Mesodermal cell (in vitro differentiated cells): ENCODE results near the gene ZNF429.

Experiments
- H3K27ac ChIP-seq: 2 replicates; pipeline ENCODE4 v1.7.0; 2013; ENCODE audit warnings: mild to moderate bottlenecking, low read depth, low read length, moderate library complexity; ENCODE audit not compliant: severe bottlenecking
- H3K36me3 ChIP-seq: 2 replicates; pipeline ENCODE4 v1.7.1; 2013; ENCODE audit warnings: mild to moderate bottlenecking, low read length, moderate library complexity; ENCODE audit not compliant: control insufficient read depth, insufficient read depth
- H3K4me1 ChIP-seq: one replicate; pipeline ENCODE4 v1.7.1; 2013; ENCODE audit warnings: mild to moderate bottlenecking, low read length; ENCODE audit not compliant: insufficient read depth, control insufficient read depth, poor library complexity, severe bottlenecking
- H3K4me3 ChIP-seq: 2 replicates; pipeline ENCODE4 v1.7.0; 2013; ENCODE audit warnings: low read length, control low read depth, mild to moderate bottlenecking; ENCODE audit not compliant: insufficient read depth, poor library complexity, severe bottlenecking; ENCODE audit errors: extremely low read depth
- H3K9me3 ChIP-seq: 2 replicates; pipeline ENCODE4 v1.7.1; 2013; ENCODE audit warnings: mild to moderate bottlenecking, low read length, moderate library complexity; ENCODE audit not compliant: control insufficient read depth
- WGBS, 2 experiments: methylation state at CpG; one replicate each; pipeline ENCODE4 v1.1.5; 2013; ENCODE audit warnings: missing lambda C conversion rate in 2 of 2; ENCODE audit not compliant: insufficient coverage in 2 of 2; 5-methylcytosine and 5-hydroxymethylcytosine counted together

Gene ZNF429

DNA sequence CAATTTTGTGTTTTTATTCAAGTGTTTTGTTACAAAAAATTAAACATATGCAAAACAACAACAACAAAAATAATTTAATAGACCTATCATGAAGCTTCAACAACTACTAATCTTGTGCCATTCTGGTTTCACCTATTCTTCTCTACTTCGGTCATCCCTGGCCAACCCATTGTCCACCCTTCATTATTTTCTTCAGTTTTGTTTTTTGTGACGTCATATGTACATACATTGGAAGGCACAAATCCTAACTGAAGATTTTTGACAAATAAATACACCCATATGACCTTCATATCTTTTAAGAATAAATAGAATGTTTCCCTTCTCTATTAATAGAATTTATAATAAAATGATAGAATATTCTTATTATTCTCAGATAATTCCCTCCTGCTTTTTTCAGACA, 69.2 kb downstream of the ZNF429 start:
- Histone ChIP-seq H3K4me3 (no peak overlapping the region), H3K36me3 (no peaks in the 10 kb centered on the region), H3K27ac (no peak overlapping the region), H3K9me3 (peaks cover 49% of the 10 kb centered on the region), H3K4me1 (no peaks in the 10 kb centered on the region)
- WGBS, 2 experiments, result 63 to 67% methylated on average over 1 of the region's 2 CpGs

DNA sequence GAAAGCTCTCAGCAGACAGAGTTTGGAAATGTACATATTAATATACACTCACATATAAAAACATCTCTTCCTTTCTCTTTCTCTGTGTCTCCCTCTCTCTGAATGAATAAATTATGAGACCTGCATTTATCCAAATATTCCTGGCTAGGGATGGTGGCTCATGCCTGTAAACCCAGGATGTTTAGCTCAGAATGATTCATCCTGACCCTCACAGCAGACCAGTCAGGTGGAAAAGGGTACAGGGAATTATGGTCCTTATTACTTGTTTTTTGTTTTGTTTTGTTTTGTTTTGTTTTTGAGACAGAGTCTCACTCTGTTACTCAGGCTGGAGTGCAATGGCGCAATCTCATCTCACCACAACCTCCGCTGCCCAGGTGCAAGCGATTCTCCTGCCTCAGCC, 71.1 kb downstream of the ZNF429 start:
- 82 to 91% methylated on average over 3 of the region's 3 CpGs for WGBS, 2 experiments
- Histone ChIP-seq H3K36me3 (no peaks in the 10 kb centered on the region), H3K4me3 (no peak overlapping the region), H3K27ac (no peak overlapping the region), H3K4me1 (no peaks in the 10 kb centered on the region), H3K9me3 (peaks cover 38% of the 10 kb centered on the region)

DNA sequence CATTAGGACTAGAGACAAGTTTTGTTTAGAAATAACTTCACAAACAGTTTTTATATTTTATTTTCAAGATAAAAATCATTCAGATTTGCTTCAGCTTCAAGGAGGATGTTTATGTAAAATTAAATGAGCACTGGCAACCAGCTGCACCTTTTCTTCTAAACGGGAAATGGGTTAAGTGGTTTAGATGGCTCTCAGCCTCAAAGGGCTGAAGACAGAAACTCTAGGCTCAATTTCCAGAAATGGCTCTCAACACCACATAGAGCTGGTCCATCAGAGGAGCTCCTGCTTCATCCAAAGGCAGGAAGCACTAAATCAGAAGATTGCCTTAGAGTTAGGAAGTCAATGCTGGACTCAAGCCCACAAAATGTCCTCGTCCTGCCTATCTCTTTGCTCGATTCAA, 74.7 kb downstream of the ZNF429 start:
- Histone ChIP-seq H3K36me3 (no peaks in the 10 kb centered on the region), H3K4me1 (no peaks in the 10 kb centered on the region), H3K9me3 (peaks cover 38% of the 10 kb centered on the region), H3K4me3 (no peak overlapping the region), H3K27ac (no peak overlapping the region)
- WGBS, 2 experiments, result 43 to 50% methylated on average over 1 of the region's 3 CpGs

DNA sequence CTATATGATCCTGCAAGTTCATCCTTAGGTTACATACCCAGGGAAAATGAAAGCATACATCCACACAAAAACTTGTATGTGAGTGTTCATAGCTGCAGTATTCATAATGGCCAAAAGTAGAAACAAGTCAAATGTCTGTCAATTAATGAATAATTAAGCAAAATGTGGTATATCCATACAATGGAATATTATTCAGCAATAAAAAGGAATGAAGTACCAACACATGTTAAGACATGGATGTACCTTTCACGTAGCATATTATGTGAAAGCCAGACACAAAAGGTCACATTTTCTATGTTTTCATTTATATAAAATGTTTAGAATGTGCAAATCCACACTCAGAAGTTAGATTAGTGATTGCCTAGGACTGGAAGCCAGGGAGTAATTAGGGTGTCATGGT, 75.4 kb downstream of the ZNF429 start:
- H3K4me1 ChIP-seq, result no peaks in the 10 kb centered on the region
- H3K36me3 ChIP-seq, result no peaks in the 10 kb centered on the region
- H3K9me3 ChIP-seq, result peaks cover 40% of the 10 kb centered on the region
- no peak overlapping the region for H3K4me3 ChIP-seq
- WGBS, 2 experiments, result no CpG with 5 or more reads among the region's 1 CpG
- H3K27ac ChIP-seq, result no peak overlapping the region

- H3K9me3 ChIP-seq, result peaks cover 38% of the 10 kb centered on the region
These were observed 76.3 kb downstream of the ZNF429 start for GRCh38 chr19:21581646-21582240.

DNA sequence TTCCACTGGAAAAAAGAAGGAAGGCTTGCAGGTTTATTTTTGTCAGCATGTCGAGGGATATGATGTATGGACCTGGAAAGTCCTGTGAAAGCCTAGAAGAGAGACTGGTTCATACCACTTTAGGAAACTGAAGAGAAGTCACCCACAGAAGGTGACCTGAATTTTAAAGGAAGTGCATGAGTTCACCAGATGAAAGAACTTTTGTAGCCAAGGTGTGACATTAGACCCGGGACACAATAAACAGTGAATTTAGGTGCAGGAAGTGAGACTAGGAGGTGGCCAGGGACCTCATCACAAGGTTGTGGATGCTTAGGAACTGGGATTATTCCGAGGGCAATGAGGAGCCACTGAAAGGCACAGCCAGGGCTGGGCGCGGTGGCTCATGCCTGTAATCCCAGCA, 79.1 kb downstream of the ZNF429 start:
- H3K4me1 ChIP-seq, result no peaks in the 10 kb centered on the region
- H3K4me3 ChIP-seq, result no peak overlapping the region
- no peaks in the 10 kb centered on the region for H3K36me3 ChIP-seq
- peaks cover 28% of the 10 kb centered on the region for H3K9me3 ChIP-seq
- H3K27ac ChIP-seq, result no peak overlapping the region
- WGBS, 2 experiments, result 73 to 80% methylated on average over 5 of the region's 5 CpGs

More at GRCh38 chr19:21581646-21582240, 76.3 kb downstream of the ZNF429 start:
- Histone ChIP-seq H3K36me3 (no peaks in the 10 kb centered on the region), H3K27ac (no peak overlapping the region), H3K4me1 (no peaks in the 10 kb centered on the region), H3K4me3 (no peak overlapping the region)
- 47 to 93% methylated on average over 1 of the region's 1 CpG for WGBS, 2 experiments

- no peaks in the 10 kb centered on the region for H3K4me1 ChIP-seq
- no peaks in the 10 kb centered on the region for H3K36me3 ChIP-seq
- no peak overlapping the region for H3K4me3 ChIP-seq
- no peak overlapping the region for H3K27ac ChIP-seq
- peaks cover 28% of the 10 kb centered on the region for H3K9me3 ChIP-seq
- WGBS, 2 experiments, result 78 to 92% methylated on average over 11 to 12 of the region's 12 CpGs
These were observed 80.0 kb downstream of the ZNF429 start for GRCh38 chr19:21585281-21585890.

DNA sequence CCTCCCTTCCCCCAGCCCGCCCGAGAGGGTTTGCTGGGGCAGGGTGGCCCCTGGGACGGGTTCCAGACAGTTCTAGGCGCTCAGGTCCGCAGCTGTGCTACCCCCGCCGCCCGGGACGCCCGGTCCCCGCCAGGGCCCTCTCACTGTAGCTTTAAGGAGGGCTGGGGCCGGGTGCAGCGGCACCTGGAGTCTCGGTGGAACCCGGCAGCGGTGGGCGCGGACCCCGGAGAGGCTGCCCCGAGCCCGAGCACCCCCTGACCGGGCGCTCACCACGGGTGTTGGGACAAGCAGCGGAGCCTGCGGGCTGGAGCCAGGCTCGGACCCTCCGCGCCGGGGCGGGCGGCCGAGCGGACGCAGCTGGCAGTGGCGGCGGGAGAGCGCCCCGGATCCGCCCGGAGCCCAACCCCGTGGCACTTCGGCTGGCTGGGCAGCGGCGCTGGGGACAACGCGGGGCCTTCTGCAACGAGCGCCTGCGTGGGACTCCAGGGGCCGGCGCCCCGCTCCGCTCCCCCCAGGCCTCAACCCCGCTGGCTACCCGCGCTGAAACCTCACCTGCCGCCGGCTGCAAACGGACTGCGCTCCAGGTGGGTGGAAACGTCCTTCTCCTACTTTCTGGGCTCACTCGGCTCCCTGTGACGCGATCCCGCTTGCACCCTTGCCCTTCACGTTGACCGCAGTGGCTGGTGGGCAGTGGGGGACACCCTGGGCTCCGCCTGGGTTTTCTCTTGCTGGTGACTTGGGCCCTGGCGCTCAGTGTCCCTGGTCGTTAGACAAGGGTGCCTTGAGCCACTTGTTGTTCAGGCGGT, 81.1 kb downstream of the ZNF429 start:
- Histone ChIP-seq H3K4me3 (peak overlapping the region; percentile 27), H3K27ac (no peak overlapping the region), H3K4me1 (no peaks in the 10 kb centered on the region), H3K36me3 (no peaks in the 10 kb centered on the region), H3K9me3 (peaks cover 24% of the 10 kb centered on the region)
- WGBS, 2 experiments, result 27 to 29% methylated on average over 56 to 60 of the region's 72 CpGs

- H3K36me3 ChIP-seq, result no peaks in the 10 kb centered on the region
- H3K27ac ChIP-seq, result no peak overlapping the region
- no peak overlapping the region for H3K4me3 ChIP-seq
- WGBS, 2 experiments, result 62 to 73% methylated on average over 3 to 10 of the region's 12 CpGs
- H3K9me3 ChIP-seq, result peaks cover 20% of the 10 kb centered on the region
- H3K4me1 ChIP-seq, result no peaks in the 10 kb centered on the region
These were observed 81.7 kb downstream of the ZNF429 start for GRCh38 chr19:21587117-21587461.

DNA sequence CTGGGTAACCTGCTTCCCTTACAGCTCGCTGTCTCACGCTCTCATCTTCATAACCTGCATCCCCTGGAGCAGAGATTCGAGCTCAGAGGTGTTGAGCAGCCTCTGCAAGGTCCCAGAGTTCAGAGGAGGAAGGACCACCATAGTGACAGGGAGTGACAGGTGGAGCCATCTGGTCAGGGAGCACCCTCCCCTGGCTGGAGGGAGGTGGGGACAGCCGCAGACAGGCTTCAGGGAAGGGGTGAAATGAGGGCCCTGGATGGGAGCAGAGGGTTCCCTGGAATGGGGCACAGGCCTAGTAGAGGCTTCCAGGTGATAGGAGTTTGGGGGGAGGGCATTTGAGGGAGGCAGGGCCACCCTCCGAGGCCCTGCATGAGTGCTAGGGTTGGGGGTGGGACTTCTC, 82.1 kb downstream of the ZNF429 start:
- WGBS, 2 experiments, result 80 to 82% methylated on average over 1 to 5 of the region's 5 CpGs
- Histone ChIP-seq H3K4me1 (no peaks in the 10 kb centered on the region), H3K27ac (no peak overlapping the region), H3K36me3 (no peaks in the 10 kb centered on the region), H3K9me3 (peaks cover 20% of the 10 kb centered on the region), H3K4me3 (no peak overlapping the region)
